HG03439 (cell line): ENCODE measurements around the gene CD300H.

ENCODE experiments used
- ATAC-seq: cut with Tn5 transposase; IDR thresholded peaks from one replicate; pipeline ENCODE4 v1.9.1; 2021; ENCODE audit warnings: mild to moderate bottlenecking, moderate library complexity; ENCODE audit not compliant: unreplicated experiment

Gene CD300H

DNA sequence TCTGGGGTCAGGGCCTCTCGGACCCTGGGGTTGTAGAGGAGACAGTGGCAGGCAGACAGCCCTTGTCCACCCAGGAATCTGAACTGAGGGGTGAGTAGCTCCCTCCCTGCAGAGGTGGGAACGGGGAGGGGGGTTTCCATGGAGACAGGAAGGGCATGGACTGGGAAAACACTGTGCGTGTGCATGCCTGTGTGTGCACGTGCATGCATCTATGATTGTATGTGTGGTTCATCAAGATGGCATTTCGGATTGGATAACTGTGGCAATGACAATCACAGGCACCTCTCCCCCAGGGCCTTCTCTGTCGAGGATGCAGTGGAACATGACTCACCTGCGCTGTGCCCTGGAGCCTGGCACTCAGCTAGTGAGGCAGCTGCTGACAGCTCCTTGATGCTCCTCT, 15.3 kb downstream of the CD300H start:
- no peak for ATAC-seq

DNA sequence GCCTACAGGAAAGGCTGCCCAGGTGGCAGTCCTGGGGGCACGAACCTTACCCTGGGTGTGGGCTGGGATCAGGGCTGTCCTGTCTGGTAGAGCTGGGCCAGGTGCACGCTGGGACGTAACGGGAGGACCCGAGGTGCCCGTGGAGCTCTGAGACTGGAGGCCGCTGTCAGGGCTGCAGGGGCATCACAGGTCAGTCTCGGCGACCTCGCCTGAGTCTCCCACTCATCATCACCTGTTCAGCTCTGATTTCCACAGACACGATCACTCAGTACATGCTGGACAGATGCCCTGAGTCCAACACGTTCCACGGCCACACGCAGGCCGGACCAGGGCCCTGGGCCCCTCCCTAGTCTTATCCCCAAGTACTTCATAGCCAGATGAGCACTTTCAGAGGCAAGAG, 16.7 kb downstream of the CD300H start:
- ATAC-seq: no peak

DNA sequence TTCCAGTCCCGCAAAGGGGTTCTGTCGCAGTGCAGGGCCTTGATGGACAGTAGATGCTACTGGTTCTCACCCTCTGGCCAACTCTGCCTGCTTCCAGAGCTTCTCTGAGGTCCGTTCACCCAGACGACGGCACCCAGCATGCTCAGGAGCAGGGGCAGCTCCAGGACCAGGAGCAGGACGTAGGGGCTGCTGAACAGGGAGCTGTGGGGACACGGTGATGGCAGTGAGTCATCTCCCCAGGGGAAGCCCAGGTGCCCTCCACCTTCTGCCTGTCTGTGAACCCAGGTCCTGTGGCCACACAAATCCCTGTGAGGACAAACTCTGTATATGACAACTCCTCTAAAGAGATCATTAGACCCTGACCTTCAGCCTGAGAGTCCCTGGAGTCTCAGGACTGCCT, 18.0 kb downstream of the CD300H start:
- no peak for ATAC-seq

DNA sequence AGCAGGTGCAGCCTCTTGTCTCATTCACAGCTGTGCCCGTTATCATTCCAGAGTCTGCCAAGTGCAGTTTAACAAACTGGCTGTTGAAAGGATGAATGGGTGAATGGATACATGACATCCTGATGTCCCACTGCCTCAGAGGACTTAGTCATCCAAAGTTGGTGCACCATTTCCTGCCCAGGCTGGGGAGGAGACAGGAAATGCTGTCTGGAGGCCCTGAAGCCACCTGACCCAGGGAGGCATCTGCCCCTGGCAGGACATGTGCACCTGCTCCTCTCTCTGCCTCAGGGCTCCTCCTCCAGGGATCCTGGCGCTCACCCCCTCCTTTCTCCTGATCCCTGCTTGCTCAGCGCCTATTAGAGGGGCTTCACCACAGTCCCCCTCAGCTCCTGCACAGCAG, 19.6 kb downstream of the CD300H start:
- ATAC-seq: no peak

DNA sequence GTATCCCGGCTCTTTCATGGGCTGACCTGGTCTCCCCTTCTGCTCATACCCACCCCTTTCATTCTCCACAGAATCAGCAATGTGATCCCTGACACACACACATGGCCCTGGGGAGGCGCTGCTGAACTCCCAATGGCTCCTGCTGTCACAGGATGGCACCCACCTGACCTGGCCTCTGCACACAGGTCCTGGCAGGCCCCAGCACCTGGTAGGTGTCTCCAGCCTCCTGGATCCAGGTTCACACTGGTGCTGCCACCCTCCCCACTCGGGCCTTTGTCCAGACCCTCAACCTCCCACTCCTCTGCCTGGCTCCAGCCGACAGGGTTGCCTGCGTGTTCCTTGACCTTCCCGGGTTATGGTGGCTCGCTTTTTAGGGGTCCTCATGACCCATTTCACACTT, 20.0 kb downstream of the CD300H start:
- no peak for ATAC-seq

DNA sequence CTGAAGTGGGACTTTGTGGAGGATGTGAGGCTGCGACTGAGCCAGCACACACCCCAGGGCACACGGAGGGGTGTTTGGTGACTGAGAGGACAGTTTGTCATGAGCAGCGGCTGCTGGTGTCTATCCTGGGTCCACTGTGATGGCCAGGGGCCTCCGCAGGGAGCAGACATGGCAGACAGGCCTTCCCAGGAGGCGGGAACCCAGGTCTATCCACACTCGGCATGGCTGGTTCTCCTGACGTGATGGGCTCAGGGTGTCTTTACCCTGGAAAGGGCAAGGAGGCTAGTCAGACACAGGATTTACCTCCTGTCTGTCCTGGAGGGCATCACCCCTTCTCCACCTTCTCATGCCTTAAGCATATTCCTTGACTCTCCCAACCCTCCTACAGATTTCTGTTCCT, 20.7 kb downstream of the CD300H start:
- ATAC-seq: no peak

DNA sequence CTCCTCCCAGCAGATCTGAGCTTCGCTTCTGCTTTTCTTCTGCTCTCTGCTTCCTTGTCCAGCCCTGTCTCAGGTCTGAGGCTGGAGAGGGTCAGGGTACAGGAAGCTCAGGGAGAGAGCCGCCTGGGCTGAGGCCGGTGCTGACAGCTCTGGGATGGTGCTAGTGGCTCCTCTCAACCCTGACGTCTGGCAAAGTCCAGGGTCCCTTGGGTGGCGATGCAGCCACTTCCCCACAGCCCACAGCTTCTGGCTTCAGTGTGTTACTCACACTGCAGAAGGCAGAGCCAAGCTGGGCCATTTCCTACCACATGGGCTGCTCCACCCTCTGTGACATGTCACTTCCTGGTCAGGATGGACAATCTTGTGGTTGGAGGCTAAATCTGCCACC, 21.5 kb downstream of the CD300H start, which contains the start of gene CD300C:
CD300C (minus strand) TSS at position 273 of the 388 bp plus-strand sequence. CDS start 333 bp downstream, outside the sequence.
- no peak for ATAC-seq

DNA sequence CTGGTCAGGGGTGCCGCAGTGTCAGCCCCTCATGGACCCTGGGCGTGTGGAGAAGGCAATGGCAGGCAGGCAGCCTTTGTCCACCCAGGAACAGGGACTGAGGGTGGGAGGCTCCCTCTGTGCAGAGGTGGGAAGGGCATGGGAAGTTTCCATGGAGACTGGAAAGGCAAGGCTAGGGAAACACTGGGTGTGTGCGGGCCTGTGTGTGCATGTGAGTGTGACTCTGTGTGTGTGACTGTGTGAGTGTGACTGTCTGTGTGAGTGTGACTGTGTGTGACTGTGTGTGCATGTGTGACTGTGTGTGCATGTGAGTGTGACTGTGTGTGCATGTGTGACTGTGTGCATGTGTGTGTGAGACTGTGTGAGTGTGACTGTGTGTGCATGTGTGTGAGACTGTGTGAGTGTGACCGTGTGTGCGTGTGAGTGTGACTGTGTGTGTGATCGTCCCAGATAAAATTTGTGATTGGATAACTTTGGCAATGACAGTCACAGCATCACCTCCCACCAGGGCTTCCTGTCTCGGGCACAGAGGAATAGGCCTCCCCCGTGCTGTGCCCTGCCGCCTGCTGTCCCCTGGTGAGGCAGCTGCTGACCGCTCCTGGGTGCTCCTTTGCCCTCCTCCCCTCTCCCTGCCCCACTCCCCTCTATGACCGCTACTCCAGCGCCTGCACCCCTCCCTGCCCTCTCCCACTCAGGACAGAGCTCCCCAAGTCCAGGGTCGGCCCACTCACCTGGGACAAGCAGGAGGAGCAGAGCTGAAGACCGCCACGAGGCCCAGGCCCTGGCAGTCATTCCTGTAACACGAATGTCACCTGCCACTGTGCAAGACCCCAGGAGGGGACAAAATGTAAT, 22.1 kb downstream of the CD300H start:
- ATAC-seq: no peak

DNA sequence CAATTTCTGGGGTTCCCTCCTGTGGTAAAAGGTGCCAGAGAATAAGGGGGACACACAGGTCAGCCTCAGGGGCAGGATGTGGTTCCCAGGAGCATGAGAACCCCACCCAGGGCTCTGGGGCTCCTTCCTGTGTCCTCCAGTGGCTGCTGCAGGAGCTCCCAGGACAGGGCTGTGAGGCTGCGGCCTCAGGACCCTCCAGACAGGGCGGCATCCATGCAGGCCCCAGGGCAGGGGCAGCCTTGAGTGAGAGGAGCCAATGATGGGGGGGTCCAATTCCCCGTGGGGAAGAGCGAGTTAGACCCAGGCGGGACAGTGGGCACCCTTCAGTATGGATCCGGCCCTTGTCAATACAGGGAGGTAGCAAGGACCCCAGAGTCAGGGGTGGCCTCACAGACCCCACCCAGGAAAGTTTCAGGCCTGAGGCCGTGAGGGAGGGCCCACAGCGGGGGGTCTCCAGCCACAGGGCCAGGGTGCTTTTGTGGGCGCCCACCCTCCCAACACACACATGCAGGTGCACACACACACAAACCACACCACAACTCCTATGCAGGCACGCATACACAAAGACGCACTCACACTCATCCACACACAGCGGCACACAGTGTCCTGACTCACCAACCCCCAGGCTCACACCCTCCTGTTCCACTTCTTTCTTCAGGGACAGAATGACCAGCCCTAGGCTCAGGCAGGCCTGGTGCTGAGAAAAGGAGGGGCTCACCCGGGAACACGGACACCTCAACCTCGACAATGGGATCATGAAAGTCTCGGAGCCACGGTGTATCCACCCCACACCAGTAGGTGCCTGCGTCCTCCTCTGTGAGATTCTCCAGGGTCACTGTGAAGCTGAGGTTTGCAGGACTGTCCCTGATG, 23.2 kb downstream of the CD300H start:
- ATAC-seq: no peak

DNA sequence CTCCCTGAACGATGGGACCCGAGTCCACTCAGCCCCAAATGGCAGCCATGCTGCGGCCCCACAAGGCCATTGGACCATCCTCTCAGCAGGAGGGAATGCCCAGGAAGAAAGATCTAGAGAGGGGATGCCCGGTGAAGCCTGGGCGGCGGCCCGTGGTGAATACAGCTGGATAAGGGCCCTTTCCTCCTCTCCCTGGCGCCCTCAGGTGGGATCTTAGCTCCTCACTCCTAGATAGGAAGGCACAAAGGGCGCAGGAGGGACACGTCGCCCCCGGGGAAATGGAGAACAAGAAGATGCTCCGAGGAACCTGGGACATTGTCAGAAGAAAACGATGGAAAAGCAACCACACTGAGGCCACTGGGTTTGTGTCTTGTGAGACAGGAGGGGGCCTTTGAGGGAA, 23.9 kb downstream of the CD300H start:
- no peak for ATAC-seq

DNA sequence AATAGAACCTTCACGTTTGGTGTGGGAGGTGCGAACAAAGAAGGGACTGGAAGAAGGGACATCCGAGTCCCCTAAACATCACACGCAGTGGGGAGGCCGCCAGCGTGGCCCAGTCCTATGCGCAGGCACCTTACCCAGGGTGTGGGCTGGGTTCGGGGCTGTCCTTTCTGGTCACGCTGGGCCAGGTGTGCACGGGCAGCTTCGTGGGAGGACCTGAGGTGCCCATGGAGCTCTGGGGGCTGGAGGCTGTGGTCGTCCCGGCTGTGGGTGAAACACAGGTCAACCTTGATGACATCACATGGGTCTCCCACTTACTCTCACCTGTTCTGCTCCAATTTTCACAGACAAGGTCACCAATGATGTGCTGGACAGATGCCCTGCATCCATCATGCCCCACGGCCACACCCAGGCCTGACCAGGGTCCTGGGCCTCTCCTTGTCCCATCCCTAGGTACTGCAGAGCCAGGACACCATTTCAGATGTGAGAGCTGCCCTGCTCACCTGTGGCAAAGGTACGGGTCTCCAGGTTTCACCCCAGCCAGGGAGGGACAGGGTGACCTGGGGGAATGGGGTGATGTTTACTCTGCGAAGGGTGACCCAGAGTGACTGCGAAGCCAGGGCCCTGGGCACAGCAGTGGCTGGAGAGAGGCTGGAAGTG, 24.5 kb downstream of the CD300H start:
- no peak for ATAC-seq

DNA sequence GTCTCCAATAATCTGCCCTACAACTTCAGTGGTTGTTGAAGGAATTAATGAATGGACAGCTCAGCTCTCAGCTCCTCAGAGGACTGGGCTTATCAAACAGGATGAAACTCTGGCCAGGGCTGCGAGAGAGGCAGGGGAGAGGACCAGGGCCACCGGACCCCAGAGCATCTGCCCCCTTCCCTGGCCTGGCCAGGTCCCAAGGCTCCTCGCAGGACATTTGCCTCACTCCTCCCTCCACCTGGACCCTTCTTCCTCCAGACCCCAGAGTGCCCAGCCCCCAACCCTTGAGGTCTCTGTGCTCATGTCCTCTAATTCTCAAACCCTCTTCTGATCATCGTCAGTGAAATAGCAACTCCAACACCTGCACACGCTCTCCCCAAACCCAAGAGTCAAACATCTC, 25.1 kb downstream of the CD300H start:
- no peak for ATAC-seq

DNA sequence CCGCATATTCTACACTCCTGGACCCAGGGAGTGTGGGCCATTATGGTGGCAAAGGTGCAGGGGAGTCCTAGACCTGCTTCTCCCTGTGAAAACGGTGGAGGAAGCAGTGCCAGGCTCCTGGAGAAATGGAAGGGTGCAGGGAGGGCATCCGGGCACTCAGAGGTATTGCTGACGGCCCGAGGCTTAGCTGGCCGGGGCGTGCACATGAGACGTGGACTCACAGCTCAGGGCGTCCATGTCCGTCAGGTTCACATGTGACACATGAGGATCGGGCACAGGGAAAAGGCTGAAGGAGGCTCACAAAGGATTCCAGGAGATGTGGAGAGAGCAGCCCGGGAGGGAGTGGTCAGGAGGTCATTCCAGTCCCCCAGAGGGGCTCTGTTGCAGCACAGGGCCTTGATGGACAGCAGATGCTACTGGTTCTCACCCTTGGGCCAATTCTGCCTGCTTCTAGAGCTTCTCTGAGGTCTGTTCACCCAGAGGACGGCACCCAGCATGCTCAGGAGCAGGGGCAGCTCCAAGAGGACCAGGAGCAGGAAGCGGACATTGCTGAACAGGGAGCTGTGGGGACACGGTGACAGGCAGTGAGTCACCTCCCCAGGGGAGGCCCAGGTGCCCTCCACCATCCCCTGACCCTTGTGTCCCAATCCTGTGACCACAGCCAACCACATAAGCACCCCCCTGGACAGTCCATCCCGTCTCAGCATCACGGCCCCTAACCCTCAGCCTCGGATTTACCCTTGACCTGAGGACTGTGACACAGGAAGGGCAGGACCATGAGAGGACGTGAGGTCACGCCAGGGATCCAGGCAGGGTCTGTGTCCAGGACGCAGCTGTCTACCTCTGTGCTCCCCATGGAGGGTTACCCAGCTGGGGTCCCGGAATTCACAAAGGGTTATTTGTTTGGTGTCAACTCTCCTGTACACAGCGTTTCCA, 25.9 kb downstream of the CD300H start:
- no peak for ATAC-seq

DNA sequence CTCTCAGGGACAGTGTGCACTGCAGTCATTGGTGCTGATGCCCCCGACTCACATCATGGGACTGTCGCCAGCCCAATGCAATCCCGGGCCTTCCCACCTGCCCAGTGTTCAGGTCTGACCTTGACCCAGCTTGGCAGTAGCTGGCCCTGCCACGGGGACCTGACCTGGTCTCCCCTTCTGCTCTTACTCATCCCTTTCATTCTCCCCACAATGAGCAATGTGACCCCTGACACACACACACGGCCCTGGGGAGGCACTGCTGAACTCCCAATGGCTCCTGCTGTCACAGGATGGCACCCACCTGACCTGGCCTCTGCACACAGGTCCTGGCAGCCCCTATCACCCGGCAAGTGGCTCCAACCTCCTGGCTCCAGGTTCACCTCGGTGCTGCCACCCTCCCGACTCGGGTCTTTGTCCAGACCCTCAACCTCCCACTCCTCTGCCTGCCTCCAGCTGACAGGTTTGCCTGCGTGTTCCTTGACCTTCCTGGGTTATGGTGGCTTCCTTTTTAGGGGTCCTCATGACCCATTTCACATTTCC, 28.0 kb downstream of the CD300H start:
- ATAC-seq: no peak

DNA sequence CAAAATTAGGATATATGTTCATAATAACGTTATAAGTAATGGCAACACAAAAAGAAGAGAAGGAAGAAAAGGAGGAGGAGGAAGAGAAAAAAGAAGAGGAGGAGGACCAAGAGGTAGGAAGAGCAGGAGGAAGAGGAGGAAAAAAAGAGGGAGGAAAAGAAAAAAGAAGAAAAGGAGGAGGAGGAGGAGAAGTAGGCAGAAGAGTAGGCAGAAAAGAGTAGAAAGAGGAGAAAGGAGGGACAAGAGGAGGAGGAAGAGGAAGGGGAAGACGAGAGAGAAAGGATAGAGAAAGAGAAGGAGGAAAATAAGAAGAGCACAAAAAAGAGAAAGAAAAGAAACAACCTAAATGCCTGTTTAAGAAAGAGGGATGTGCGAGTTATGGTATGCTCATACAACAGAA, 30.4 kb downstream of the CD300H start:
- ATAC-seq: no peak

DNA sequence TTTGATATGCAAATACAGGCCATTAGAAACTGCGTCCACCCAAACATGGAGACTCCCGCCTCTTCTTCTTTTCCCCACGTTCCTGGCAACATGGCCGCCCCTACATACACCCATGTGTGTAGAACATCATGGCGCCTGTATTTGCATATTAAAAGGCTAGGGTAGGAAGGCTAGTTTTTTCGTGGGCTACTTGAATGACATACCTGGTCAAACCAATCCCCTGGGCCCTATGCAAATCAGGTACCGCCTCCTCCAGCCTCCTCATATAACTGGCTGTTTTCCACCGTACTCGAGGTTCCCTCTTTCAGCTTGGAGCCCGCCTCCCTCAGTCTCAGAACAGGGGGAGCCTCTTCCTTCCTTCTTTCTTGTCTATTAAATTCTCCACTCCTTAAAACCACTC, 35.2 kb downstream of the CD300H start:
- no peak for ATAC-seq

DNA sequence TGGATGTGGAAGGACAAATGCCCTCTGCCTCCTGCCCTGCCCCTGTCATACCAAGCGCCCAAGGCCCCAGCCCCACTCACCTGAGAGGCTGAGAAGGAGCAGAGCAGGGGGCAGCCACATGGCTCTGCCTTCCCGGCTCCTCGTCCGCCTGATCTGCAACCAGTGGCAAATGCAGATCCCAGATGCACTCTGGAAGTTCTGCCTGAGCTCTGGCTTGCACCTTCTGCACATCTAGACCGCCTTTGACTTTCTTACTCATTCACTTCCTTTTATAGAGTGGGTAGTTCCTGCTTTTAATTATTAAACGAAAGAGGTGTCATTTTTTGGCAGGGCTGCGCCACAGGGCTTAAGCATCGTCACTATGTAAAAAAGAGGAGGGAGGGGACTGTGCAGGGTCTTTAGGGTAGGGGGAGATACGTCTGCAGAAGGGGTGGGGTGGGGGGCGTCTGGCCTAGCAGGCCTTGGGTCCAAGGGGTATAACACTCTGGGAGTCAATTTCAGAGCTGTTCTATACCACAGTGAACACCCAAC, 36.0 kb downstream of the CD300H start, which contains the start of gene CD300LB:
CD300LB (minus strand) TSS at position 245 of the 531 bp plus-strand sequence; CDS start at position 120, 125 bp downstream.
- ATAC-seq: no peak

DNA sequence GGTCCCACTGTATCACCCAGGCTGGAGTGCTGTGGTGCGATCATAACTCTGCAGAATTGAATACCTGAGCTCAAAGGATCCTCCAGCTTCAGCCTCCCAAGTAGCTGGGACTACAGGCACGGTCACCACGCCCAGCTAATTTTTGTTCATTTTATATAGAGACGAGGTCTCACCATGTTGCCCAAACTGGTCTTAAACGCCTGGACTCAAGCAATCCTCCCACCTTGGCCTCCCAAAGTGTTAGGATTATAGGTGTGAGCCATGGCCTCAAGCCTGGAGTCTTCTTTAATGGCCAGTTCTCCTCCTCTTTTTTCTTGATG, 36.5 kb downstream of the CD300H start:
- ATAC-seq: no peak

DNA sequence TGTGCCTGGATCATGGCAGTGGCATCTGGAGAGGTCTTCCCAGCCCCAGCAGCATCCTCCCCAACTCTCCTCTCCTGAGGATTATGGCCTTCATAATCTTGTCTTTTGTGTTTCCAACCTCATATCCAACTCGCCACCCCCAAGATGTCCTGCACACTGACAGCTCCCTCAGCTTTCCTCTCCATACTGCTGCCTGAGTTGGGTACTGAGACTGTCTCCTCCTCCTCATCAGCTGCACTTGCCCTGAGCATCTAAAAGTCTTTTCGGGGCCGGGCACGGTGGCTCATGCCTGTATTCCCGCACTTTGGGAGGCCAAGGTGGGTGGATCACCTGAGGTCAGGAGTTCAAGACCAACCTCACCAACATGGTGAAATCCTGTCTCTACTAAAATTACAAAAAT, 38.1 kb downstream of the CD300H start:
- ATAC-seq: no peak
